GM12891 (cell line): ENCODE measurements around the gene PLRG1.

ENCODE experiments used
- DNase-seq: peaks from one replicate; pipeline ENCODE4 v3.0.0; 2011; ENCODE audit warnings: low spot score; ENCODE audit not compliant: insufficient read length
- FAIRE-seq: peaks from 2 replicates; lab custom pipeline; 2011; peaks lifted over from hg19 to GRCh38; lab: Jason Lieb, UNC
- PAX5 ChIP-seq: IDR thresholded peaks from 2 replicates; pipeline ENCODE4 v1.6.1; 2011; ENCODE audit warnings: low read length, moderate library complexity, mild to moderate bottlenecking; ENCODE audit not compliant: insufficient read depth, severe bottlenecking
- POLR2A ChIP-seq: IDR thresholded peaks from 2 replicates; pipeline ENCODE4 v1.6.1; 2011; ENCODE audit warnings: low read depth, low read length, control low read depth
- POLR2AphosphoS5 ChIP-seq: IDR thresholded peaks from 2 replicates; pipeline ENCODE4 v1.6.1; 2011; ENCODE audit warnings: low read depth, low read length, control low read depth
- POU2F2 ChIP-seq: IDR thresholded peaks from 2 replicates; pipeline ENCODE4 v1.6.1; 2011; ENCODE audit warnings: low read depth, mild to moderate bottlenecking, control low read depth, low read length, moderate library complexity
- SPI1 ChIP-seq: IDR thresholded peaks from 2 replicates; pipeline ENCODE4 v1.6.1; 2011; ENCODE audit warnings: low read depth, low read length, control low read depth
- TAF1 ChIP-seq: IDR thresholded peaks from 2 replicates; pipeline ENCODE4 v1.6.1; 2011; ENCODE audit warnings: low read depth, low read length, control low read depth

Gene PLRG1

DNA sequence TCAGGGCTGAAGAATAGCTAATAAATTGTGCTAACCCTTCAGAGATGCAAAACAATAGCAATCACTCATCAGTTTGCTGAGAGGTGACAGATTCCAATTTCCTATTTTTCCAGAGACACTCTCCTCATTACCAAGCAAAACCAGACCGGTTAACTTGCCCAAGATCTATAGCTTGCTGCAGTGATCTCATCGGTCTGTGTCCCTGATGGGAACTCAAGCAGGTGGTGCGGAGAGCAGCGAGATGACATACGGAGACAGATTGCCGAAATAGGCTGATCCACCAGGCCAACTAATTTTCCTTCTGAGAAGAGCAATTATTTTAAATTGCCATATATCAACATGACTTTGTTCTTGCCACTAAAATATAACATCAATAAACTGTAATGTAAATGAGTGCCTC, 48.1 kb downstream of the PLRG1 start:
- FAIRE-seq (no peak), DNase-seq (no peak)
- TF ChIP-seq POLR2A: no peak
- no peak for TF ChIP-seq POLR2AphosphoS5
- no peak for TF ChIP-seq TAF1
- TF ChIP-seq PAX5: no peak
- TF ChIP-seq SPI1: no peak
- TF ChIP-seq POU2F2: no peak

DNA sequence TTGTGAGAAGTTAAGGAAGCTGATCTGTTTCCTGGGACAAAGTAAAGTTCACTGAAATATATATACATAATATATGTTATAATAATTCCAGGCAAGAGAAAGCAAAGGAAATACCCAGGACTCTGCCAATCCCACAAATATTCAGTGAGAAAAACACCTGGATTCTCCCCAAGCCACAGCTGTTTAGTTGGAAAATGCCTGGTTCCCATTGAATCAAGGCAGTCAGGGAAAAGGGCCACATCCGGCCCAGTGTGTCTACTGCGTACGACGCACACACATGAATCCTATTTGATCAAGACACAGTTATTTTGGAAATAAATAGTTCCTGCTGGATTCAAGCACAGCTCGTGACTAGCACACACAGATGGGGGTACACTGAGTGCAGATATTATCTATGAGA, 52.3 kb downstream of the PLRG1 start:
- TF ChIP-seq TAF1 (no peak), SPI1 (no peak), POLR2A (no peak), POLR2AphosphoS5 (no peak), PAX5 (no peak), POU2F2 (no peak)
- no peak for DNase-seq
- no peak for FAIRE-seq

DNA sequence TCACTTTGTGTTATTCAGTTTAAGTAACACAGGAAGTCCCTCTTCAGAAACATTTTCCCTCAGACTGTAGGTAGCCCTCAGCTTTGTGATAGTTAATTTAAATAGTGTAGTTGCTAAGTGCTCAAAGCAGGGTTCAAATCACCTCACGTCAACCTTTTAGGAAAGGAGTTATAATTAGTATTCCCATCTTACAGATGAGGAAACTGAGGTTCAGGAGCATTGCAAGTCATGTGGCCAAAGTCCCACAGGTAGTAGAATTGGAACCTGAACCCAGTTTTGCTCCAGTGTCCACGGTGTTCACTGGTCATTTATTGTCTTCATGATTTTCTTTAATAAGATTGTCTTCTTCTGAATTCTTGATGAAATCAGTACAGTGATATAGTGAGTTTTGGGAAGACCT, 54.3 kb downstream of the PLRG1 start:
- no peak for DNase-seq
- FAIRE-seq: no peak
- no peak for TF ChIP-seq POLR2AphosphoS5
- no peak for TF ChIP-seq POU2F2
- no peak for TF ChIP-seq POLR2A
- TF ChIP-seq SPI1: no peak
- no peak for TF ChIP-seq PAX5
- TF ChIP-seq TAF1: no peak

DNA sequence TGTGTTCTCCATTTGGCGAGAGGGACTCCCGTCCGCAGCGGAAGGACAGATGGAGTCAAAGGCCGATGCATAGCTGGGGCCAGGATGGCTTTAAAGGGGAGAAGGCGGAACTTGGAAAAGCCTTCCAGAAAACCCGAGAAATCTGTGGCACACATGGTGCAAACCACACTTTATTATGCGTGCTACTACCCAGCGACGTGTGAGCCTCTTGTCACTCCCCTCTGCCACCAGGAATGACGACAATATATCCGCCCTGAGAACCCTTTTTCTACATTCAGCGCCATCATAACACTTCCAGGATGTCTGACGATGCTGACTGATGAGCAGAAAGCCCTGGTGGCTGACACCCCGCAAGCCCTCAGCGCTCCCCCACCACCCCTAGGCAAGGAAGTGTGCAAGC, 57.9 kb downstream of the PLRG1 start:
- no peak for FAIRE-seq

DNA sequence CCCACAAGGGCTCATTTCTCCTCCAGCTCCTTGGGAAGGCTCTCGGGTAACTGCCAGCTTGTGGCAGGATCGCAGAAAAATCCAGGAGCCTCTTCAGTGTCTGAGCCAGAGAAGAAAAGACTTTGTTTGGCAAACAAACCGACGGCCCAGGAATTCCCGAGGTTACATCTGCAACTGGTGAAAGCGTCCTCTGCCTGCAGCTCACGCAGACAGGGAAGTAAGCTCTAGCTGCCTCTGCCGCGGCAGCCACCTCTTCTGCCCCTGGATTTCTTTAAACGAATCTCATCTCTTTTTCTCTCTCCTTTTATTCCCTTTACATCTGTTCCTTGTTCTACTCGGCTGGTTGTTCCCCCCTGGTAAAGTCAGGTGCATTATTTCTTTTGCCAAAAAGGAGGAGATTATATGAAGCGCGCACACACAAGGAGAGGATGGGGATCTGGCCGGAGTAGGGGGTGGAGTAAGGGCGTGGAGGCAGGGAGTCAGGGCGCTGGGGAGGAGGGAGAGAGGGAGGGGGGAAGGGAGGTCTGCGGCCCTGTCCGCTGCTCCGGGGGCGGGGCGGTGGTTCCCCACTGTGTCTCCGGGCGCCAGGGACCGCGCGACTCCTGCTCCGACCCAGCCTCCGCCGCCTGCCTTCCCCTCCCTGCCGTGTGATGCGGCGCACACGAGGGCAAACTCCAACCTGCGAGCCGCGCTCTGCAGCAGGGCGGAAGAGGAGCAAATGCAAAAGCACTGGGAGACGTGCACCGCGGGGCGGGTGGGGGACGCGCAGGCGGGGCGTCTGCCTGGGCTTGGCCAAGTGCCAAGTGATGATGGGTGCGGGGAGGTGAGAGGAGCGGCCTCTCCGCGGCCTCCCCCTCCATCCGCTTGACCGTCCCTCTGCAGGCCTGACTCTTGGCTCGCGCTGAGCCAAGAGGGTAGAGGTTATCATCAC, 58.6 kb downstream of the PLRG1 start, which contains the start of gene DCHS2:
Gene DCHS2 (minus strand): TSS at position 459 of the 931 bp plus-strand sequence. CDS start 444 bp downstream, at position 15.
- FAIRE-seq: no peak
- TF ChIP-seq TAF1 (no peak), POLR2AphosphoS5 (no peak), POU2F2 (no peak), SPI1 (no peak), POLR2A (no peak), PAX5 (no peak)
- DNase-seq: peak; percentile 37

More for the DNA sequence above, 57.9 kb downstream of the PLRG1 start:
- DNase-seq: no peak
- TF ChIP-seq PAX5 (no peak), POLR2A (no peak), TAF1 (no peak), POU2F2 (no peak), SPI1 (no peak), POLR2AphosphoS5 (no peak)

- TF ChIP-seq POLR2AphosphoS5 (no peak), TAF1 (no peak), POLR2A (no peak), POU2F2 (no peak), SPI1 (no peak), PAX5 (no peak)
- DNase-seq: peak; percentile 34
- peak; percentile 71 for FAIRE-seq
These were observed 59.4 kb downstream of the PLRG1 start for GRCh38 chr4:154490583-154491340.

GRCh38 chr4:154490234-154490582, 60.0 kb downstream of the PLRG1 start:
- TF ChIP-seq TAF1: no peak
- TF ChIP-seq PAX5: no peak
- TF ChIP-seq POU2F2: no peak
- no peak for TF ChIP-seq SPI1
- no peak for TF ChIP-seq POLR2AphosphoS5
- no peak for FAIRE-seq
- DNase-seq: peak; percentile 14

GRCh38 chr4:154489558-154490233, 60.5 kb downstream of the PLRG1 start:
- no peak for TF ChIP-seq POLR2AphosphoS5
- no peak for TF ChIP-seq POLR2A
- no peak for TF ChIP-seq SPI1
- TF ChIP-seq TAF1: no peak
- DNase-seq: no peak
- no peak for FAIRE-seq
